GM21825 (cell line): Measurements from ENCODE around the gene CHADL.

Experiments
- ATAC-seq: cut with Tn5 transposase; IDR thresholded peaks from one replicate; pipeline ENCODE4 v1.9.1; 2021; ENCODE audit warnings: mild to moderate bottlenecking, moderate library complexity; ENCODE audit not compliant: unreplicated experiment

CHADL gene

DNA sequence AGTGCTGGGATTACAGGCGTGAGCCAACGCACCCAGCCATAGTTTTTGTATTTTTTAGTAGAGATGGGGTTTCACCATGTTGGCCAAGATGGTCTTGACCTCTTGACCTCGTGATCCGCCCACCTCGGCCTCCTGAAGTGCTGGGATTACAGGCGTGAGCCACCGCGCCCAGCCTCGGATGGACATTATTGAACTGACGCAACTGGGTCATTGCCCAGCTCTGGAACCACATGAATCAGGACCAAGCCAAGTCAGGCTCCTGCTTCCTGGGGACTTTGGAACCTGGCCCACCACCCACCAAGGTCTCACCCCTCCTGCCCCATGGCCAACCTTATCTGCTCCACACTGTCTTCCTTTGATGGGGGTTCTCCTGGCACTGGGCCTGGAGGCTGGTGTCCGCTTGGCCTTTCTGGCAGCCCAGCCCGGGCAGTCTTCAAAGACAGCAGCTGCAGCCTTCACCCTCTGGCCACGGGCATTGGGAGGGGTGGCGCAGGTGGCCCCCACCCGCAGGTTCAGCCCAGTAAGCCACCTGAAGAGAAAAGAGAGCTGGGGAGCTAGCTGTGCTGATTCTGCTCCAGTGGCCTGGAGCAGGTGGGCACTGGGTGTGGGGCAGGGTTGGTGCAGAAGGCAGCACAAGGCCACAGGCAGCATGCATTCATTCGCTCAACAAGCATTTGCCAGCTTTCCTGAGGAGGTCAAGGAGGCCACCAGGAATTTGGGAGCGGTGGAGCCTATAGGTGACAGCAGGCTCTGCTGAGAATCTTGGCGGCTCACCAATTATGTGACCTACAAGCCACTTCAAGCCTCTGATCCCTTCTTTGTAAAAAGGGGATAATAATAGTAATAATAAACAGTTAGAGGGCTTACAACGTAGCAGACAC lies 5.7 kb downstream of the CHADL start:
- ATAC-seq, result no peak

DNA sequence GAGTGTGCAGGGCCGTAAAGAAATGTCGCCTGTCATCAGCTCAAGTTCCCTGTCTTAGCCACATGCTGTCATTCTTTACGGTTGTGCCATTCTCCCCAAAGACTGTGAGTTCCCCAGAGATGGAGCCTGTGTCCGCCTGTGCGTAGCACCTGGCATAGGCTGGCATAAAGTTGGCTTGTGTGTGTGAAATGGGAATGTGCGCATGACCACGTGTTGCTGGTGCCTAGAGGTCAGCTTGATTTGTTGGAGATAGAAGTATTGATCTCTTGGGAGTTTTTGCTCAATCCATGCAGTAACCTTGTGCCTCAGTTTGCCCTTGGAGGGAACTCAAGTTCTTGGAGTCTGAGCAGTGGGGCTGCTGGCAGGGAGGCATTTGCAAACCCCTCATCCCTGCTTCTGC lies 9.4 kb downstream of the CHADL start:
- no peak for ATAC-seq

DNA sequence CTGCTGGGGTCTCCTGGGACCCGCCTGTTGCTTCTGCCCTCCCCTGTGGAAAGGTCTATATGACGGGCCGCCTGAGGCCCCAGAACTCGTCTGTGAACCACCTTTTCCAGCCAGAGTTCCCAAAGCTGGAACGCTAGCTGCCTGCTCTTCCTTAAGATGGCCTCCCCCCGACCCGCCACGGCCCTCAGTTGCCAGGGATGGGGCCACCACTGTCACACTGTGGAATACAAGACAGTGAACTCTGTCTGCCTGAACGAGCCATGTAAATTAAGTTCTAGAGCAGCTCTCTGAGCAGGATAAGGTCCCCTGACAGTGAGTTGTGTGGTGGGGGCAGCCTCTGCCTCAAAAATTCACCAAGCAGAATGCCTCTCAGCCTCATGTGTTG lies 10.3 kb downstream of the CHADL start:
- ATAC-seq, result no peak

DNA sequence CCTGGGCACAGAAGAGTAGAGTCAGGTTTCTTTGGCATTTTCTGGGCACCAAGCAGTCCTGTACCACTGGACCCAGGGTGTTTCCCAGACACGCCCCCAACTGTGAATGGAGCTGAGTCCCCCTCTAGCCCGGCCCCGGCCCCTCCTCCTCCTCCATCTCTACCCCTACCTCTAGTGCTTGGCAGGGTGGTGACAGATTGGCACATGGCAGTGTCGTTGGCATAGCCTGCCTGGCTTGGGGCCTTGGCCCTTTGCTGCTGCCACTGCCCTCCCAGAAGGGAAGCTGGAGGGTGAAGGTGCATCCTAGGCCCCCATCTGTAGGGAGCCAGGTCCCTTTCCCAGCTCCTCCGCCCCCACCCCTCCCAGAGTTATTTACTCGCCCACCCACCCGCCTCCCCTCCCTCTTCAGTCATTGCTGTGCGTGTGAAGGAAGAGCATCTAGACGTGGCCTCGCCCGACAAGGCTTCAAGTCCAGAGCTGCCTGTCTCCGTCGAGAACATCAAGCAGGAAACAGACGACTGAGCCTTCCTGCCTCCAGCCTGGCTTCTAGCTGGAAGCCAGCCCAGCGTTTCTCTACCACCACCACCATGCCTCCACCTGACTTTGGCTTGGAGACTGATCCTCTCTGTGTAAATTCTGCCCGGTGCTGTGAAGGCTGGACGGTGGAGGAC lies 10.9 kb downstream of the CHADL start:
- no peak for ATAC-seq

- no peak for ATAC-seq
These were observed 11.5 kb downstream of the CHADL start for GRCh38 chr22:41229215-41229614.

DNA sequence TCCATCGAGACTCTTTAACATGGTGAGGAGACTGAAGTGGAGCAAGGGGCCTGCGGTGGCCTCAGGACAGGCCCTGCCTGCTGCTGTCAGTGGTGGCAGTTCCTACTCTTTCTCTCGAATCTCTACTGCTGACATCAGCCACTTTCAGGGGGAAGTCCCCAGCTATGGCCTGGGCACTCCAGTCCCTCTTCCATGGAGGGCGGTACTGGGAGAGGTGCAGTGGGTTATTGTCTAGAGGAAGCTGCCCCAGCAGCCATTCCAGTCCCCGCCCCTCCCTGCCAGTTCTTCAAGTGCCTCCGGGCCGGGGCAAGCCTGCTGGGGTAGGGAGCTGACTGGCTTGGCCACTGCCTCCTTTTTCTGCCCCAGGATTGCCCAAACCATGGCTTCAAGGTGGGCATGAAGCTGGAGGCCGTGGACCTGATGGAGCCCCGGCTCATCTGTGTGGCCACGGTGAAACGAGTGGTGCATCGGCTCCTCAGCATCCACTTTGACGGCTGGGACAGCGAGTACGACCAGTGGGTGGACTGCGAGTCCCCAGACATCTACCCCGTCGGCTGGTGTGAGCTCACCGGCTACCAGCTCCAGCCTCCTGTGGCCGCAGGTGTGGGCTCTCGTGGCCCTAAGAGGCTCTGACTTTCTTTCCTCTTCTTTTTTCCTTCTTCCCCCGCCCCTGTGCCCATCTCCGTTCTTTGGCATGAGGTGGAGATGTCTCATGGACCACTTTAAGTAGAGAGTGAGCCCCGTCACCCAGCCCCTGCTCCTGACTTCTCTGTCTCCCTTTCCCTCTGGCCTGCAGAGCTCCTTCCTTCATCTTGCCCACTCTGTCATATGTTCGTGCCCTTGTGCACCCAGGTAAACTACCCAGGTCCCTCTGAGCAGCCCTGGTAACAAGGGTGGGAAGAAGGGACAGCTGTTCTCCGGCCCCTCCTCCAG lies 13.7 kb downstream of the CHADL start:
- ATAC-seq, result no peak

- no peak for ATAC-seq
These were observed 17.2 kb downstream of the CHADL start for GRCh38 chr22:41223535-41223934.

DNA sequence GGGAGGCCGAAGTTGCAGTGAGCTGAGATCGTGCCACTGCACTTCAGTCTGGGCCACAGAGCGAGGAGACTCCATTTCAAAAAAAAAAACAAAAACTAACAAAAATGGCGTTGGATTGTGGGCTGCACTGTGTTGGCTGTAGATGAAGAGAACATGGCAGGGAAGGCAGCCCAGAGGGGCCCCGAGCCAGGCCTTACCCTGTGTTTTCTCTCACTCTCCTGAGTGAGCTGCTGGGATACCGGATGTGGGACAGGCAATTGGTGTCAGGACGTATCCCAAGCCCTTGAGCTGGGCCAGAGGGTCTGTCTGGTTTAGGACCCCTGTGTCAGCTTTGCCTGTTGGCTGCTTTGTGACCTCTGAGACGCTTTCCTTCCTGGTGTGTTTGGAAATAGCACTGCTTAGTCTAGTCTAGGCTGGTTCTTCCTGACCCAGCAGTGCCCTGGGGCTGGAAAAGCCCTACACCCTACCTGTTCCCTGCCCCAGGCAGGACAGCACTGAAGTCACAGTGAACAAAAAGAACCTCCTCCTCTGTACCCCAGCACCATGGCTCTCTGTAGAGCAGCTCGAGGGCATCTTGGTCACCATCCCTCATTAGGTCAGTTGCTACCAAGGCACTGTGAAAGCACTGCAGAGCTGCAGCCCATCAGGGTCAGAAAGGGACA lies 17.8 kb downstream of the CHADL start:
- no peak for ATAC-seq

DNA sequence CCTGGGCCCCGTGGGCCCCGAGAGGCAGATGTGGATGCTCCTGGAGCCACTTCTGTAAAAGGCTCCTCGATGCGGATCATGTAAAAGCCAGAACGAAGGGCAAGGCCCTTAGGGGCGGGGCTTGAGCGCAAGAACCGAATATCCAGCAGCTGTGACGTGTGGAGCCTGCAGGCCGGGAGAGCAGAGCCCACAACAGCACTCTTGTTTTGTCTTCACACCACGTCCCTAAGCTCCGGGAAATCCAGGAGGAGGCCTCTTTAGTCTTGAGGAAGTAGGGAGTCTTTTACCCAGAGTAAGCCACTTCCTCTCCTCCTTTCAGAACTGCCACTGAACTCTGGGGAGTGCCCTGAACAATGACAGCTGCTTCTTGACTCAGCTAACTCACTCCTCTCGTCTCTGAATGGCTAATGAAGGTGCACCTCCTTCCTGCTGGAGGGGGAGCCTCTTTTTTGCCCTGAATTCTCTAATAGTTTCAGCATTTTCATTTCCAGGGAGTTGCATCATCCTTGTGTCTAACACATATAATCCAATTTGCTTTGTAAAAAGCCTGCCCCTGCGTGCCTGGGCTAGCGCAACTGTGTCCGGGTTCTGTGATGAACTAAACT lies 23.1 kb downstream of the CHADL start:
- peak; percentile 74 for ATAC-seq

GRCh38 chr22:41216984-41217383 lies 23.7 kb downstream of the CHADL start:
- ATAC-seq, result no peak

DNA sequence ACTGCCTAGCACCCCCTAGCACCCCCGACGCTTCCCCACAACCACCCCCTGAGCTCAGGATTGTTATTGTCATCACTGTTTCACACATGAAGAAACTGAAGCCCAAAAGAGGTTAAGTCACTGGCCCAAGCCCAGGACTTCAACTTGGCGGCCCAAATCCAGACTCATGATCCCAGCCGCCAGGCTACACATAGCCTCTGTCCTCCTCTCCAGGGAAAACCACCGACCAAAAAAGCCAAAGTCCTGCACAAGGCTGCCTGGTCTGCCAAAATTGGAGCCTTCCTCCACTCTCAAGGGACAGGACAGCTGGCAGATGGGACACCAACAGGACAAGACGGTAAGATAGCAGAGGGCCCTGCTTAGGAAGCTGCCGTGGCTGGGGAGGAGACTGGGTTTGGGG lies 24.8 kb downstream of the CHADL start:
- ATAC-seq, result no peak

GRCh38 chr22:41215409-41215808 lies 25.3 kb downstream of the CHADL start:
- ATAC-seq, result no peak

GRCh38 chr22:41206719-41207118 lies 34.0 kb downstream of the CHADL start:
- no peak for ATAC-seq

GRCh38 chr22:41204992-41205900 lies 35.5 kb downstream of the CHADL start, which contains the start of gene L3MBTL2:
Gene L3MBTL2 (plus strand): TSS chr22:41205312. CDS start chr22:41205363, 51 bp downstream.
- ATAC-seq, result peak; percentile 97

DNA sequence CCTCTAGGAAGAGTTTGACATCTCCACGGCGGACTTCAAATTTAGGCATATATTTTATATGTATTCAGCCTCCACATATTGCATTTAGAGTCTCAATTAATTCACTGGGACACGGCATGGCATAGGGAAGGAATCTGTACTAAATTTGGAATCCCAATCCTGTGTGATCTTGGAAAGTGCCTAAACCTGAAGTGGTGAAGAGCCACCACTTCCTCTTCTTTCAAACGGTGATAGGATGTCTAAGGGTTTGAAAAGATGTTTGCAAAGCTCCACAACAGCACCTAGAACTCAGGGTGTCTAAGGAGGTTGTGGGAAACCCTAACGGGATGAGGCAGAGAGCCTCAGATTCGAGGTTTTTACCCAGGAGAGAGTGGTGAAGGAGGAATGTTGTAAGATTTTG lies 36.7 kb downstream of the CHADL start:
- no peak for ATAC-seq

DNA sequence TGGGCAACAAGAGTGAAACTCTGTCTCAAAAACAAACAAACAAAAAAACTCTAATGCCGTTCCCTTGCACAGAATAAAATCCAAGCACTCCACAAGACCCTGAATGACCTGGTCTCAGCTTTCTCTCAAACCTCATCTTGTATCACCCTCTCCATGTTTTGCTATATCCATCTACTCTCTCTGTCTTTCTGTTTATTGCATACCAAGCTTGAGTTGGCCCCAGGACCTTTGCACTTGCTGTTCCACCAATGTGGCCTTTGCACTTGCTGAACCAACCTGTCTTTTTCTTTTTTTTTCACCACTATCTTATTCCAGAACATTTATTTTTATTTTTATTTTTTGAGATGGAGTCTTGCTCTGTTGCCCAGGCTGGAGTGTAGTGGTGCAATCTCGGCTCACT lies 37.6 kb downstream of the CHADL start:
- ATAC-seq, result no peak

DNA sequence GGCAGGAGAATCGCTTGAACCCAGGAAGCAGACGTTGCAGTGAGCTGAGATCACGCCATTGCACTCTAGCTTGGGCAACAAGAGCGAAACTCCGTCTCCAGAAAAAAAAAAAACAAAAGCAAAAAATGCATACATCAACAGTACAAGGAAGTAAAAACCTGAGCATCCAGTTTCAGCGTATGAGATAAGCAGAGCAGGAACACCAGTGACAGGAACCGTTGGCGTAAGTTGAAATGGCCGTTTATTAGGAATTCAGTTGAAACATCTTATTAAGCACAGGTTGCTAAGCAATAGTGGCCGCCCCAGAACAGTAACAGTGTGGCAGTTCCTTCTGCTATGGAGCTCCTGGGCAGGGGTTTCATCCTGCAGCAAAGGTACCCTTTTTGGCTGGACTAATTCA lies 39.6 kb downstream of the CHADL start:
- no peak for ATAC-seq

GRCh38 chr22:41198027-41198580 lies 42.6 kb downstream of the CHADL start:
- no peak for ATAC-seq
